ENCODE results near the gene SREBF2. TPM values are rescaled to one million over a fixed set of nuclear protein-coding genes. Genes with fewer than 3 reads are reported as not detected.
"Not testable (repeated sequence)": the region's sequence is repeated elsewhere in the genome, so short reads cannot be mapped to it uniquely, and the experiment has no call there.

SREBF2 gene
- total RNA-seq, 1 experiment from 2014 or later: 93.8 TPM

DNA sequence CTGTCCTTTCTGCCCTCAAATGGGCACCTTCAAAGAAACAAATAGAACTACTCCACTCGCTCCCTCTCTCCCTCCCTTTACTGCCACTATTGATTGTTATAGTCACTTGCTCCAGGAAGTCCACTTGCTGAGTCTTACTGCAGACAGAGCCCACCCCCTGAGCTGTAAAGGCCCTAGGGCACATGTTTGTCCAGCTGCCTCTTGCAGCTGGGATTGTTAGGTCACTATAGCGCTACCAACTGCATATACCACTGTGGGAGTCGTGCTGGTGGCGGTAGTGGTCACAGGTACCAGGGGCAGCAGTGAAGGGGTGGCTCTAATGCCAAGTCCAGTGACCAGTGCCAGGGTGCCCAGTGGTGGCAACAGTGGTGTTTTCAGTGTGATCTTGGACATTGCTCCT, 4.4 kb upstream of the SREBF2 start:
- no peak overlapping the region for H3K4me3 ChIP-seq (ENCODE audit: insufficient read depth, low read depth, low read length)
- H3K36me3 ChIP-seq (replicated peaks; ENCODE audit: control insufficient read depth, insufficient read depth, low read length): peaks cover 2% of the 10 kb centered on the region

DNA sequence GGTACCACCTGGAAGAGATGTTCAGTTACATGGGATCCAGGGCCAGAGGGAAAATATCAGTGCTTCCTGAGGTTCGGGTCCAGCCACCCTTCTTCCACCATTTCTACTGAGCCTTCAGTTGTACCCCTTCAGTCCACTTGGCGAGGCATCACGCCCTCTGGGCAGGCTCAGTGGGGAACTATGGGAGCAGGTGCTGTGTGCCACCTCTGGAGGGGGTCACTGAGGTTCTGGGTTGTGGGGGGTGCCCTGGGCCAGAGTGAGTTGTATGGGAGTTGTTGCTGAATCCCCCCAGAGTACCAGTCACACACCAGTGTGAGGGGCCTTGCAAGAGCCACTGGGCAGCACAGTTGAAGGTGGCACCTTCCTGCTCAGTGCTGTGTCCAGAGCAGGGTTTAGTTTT, 2.7 kb upstream of the SREBF2 start:
- DNase-seq: peak; percentile 49
- no peak overlapping the region for H3K4me3 ChIP-seq (ENCODE audit: insufficient read depth, low read depth, low read length)
- H3K27me3 ChIP-seq (ENCODE audit: control insufficient read depth, insufficient read depth, low read length): no peaks in the 10 kb centered on the region
- peaks cover 2% of the 10 kb centered on the region for H3K36me3 ChIP-seq (replicated peaks; ENCODE audit: control insufficient read depth, insufficient read depth, low read length)

More for the DNA sequence above, 4.4 kb upstream of the SREBF2 start:
- no peak for DNase-seq
- H3K27me3 ChIP-seq (ENCODE audit: control insufficient read depth, insufficient read depth, low read length): no peaks in the 10 kb centered on the region

GRCh38 chr22:41831383-41831782, 1.5 kb upstream of the SREBF2 start:
- no peak for DNase-seq
- no peak overlapping the region for H3K4me3 ChIP-seq (ENCODE audit: insufficient read depth, low read depth, low read length)
- H3K27me3 ChIP-seq (ENCODE audit: control insufficient read depth, insufficient read depth, low read length): no peaks in the 10 kb centered on the region
- peaks cover 9% of the 10 kb centered on the region for H3K36me3 ChIP-seq (replicated peaks; ENCODE audit: control insufficient read depth, insufficient read depth, low read length)

GRCh38 chr22:41831828-41832552, 915 bp upstream of the SREBF2 start:
- H3K27me3 ChIP-seq (ENCODE audit: control insufficient read depth, insufficient read depth, low read length): no peaks in the 10 kb centered on the region
- DNase-seq: no peak
- H3K36me3 ChIP-seq (replicated peaks; ENCODE audit: control insufficient read depth, insufficient read depth, low read length): peaks cover 11% of the 10 kb centered on the region
- H3K4me3 ChIP-seq (ENCODE audit: insufficient read depth, low read depth, low read length): peak overlapping the region; percentile 52

DNA sequence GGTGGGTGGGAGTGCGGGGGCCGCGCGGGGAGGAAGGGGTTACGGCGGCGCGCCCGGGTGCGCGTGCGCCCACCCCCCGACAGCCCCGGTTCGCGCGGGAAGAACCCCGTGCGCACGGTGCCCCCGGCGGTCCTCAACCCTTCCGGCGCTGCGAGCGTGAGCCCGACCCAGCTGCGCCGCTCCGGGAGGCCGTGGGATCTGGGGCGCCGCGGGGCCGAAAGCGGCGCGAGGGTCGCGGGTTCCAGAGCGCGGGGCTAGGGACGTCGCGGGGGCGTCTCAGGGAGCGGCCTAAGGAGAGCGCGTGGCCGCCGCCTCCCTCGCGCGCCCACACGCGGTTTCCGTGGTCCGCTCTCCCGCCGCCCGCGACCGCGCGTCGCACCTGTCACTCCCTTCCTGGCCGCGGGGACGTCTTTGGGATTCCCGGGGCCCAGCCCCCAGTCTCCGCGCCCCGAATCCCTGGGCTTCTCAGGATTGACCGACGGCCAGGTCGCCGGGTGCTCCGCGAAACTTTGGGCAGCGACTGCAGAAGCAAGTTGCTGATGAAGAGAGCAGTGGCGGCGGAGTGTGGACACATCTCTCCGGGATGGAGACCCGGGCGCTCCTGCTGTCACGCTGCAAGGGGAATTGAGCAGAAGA, 582 bp downstream of the SREBF2 start:
- Histone ChIP-seq H3K4me3 (ENCODE audit: insufficient read depth, low read depth, low read length) (peak overlapping the region; percentile 86), H3K36me3 (replicated peaks; ENCODE audit: control insufficient read depth, insufficient read depth, low read length) (peaks cover 11% of the 10 kb centered on the region), H3K27me3 (ENCODE audit: control insufficient read depth, insufficient read depth, low read length) (no peaks in the 10 kb centered on the region)
- peak; percentile 69 for DNase-seq

DNA sequence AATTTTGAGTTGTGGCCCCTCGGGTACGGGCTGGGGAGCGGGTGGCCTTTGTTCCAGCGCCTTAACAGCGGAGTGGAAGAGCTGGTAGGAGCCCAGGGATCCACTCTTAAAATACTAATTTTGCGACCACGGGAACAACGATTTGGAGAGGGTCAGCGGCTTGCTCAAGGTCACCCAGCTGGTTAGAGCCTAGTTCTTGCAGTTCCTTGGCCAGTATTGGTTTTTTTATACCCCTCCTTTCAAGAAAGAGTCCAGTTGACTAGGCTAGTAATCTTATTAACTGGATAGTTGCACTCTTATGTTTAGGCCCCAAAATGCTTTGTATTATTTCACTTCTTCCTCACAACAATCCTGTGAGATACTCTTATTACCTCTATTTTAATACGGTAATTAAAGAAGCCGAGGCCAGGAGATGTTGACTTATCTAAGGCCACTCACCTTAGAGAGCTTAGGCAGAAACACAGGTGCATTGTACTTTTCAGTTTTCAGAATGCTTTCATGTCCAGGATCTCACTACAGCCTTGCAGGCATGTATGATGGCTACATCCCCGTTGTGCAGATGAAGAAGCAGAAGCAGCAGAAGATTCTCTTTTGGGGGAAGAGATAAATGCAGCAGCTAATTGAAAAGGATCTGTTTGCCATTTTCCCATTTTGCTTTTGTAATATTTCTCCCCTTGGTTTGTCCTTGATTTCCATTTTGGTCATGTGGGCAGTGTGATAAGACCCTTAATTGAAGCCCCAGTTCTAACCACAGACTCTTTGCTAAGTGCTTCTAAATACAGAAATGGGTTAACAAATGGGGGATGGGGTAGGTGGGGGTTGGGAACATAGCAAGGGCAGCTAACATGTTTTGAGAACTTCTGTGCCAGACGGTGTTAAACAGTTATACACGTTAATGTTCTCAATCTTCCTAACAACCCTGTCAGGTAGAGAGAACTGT, 1.4 kb downstream of the SREBF2 start:
- no peak for DNase-seq
- Histone ChIP-seq H3K4me3 (ENCODE audit: insufficient read depth, low read depth, low read length) (peak overlapping the region; percentile 86), H3K27me3 (ENCODE audit: control insufficient read depth, insufficient read depth, low read length) (no peaks in the 10 kb centered on the region), H3K36me3 (replicated peaks; ENCODE audit: control insufficient read depth, insufficient read depth, low read length) (peaks cover 15% of the 10 kb centered on the region)

DNA sequence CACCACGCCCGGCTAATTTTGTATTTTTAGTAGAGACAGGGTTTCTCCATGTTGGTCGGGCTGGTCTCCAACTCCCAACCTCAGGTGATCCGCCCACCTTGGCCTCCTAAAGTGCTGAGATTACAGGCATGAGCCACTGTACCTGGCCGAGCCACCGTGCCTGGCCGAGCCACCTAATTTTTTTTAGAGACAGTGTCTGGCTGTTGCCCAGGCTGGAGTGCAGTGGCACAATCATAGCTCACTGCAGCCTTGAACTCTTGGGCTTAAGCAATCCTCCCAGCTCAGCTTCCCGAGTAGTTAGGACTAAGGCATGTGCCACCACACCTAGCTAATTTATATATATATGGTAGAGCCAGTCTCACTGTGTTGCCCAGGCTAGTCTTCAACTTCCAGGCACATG, 2.6 kb downstream of the SREBF2 start:
- not testable (repeated sequence) for DNase-seq; H3K4me3 ChIP-seq (ENCODE audit: insufficient read depth, low read depth, low read length); H3K27me3 ChIP-seq (ENCODE audit: control insufficient read depth, insufficient read depth, low read length)
- H3K36me3 ChIP-seq (replicated peaks; ENCODE audit: control insufficient read depth, insufficient read depth, low read length): peaks cover 16% of the 10 kb centered on the region

- no peak for DNase-seq
- no peak overlapping the region for H3K4me3 ChIP-seq (ENCODE audit: insufficient read depth, low read depth, low read length)
- H3K27me3 ChIP-seq (ENCODE audit: control insufficient read depth, insufficient read depth, low read length): no peaks in the 10 kb centered on the region
- peaks cover 20% of the 10 kb centered on the region for H3K36me3 ChIP-seq (replicated peaks; ENCODE audit: control insufficient read depth, insufficient read depth, low read length)
Measured at GRCh38 chr22:41836551-41836950, 3.6 kb downstream of the SREBF2 start.

DNA sequence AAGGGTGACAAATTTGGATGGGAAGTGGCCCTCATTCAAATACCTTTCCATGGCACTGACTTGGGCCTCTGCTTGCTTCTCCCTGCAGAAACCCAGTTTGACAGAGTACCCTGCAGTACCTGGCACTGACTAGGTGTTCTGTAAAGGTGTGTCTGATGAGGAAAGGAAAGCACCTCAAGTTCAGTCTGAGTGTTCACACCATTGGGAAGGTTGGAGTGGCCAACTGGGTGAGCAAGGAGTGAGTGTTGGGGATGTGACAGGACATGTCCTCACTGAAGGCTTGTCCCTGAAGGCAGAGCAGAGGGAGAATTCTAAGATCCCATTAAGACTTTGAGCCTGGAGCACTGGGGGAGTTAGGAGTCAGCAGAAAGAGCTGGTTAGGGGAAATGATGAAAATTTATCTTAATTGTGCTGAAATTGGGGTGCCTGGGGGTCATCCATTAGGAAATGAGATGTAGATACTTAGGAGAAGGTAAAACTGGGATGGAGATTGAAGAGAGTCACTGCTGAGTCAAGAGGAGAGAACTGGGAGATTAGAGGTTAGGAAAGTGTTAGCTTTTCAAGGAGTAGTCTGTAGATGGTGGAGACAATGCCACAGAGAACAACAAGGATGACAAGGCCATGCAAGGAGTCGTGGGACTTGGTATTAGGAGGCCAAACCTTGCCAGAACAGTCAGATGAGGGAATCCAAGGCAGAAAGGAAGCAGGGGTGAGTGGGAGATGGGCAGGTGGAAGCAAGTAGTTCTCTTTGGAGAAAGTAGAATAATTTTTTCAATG, 6.1 kb downstream of the SREBF2 start:
- Histone ChIP-seq H3K36me3 (replicated peaks; ENCODE audit: control insufficient read depth, insufficient read depth, low read length) (peaks cover 22% of the 10 kb centered on the region), H3K4me3 (ENCODE audit: insufficient read depth, low read depth, low read length) (no peak overlapping the region), H3K27me3 (ENCODE audit: control insufficient read depth, insufficient read depth, low read length) (no peaks in the 10 kb centered on the region)
- DNase-seq: no peak

- H3K36me3 ChIP-seq (replicated peaks; ENCODE audit: control insufficient read depth, insufficient read depth, low read length): peaks cover 22% of the 10 kb centered on the region
- no peaks in the 10 kb centered on the region for H3K27me3 ChIP-seq (ENCODE audit: control insufficient read depth, insufficient read depth, low read length)
- DNase-seq: no peak
Measured at GRCh38 chr22:41840216-41840615, 7.3 kb downstream of the SREBF2 start.

DNA sequence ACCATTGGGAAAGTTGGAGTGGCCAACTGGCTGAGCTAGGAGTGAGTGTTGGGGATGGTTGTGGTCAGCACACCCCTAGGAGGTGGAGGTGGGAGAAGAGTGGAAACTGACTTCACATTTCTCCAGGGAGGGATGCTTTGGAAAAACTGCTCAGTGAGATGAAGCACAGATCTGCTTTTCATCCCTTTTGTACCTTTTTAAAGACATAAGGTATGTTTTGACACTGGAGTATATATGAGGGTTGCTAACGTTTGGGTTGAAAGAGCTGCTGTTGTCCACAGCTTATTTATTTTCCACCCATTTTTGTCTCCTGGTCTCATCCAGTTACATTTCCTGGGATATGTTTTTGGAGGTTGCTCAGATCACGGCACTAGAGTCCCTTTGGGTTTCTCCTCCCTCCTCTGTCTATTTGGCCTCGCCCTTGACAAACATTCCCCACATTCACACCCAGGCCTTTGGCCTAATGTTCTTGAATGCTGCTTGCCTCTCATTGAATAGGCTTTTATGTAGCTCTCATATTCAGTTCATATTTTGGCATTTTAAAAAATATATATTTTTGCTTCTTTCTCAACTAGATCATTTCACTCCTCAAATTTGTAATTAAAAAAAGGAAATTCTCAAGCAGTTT, 8.3 kb downstream of the SREBF2 start:
- Histone ChIP-seq H3K27me3 (ENCODE audit: control insufficient read depth, insufficient read depth, low read length) (no peaks in the 10 kb centered on the region), H3K36me3 (replicated peaks; ENCODE audit: control insufficient read depth, insufficient read depth, low read length) (peaks cover 15% of the 10 kb centered on the region), H3K4me3 (ENCODE audit: insufficient read depth, low read depth, low read length) (no peak overlapping the region)
- no peak for DNase-seq

More at GRCh38 chr22:41840216-41840615, 7.3 kb downstream of the SREBF2 start:
- no peak overlapping the region for H3K4me3 ChIP-seq (ENCODE audit: insufficient read depth, low read depth, low read length)

DNA sequence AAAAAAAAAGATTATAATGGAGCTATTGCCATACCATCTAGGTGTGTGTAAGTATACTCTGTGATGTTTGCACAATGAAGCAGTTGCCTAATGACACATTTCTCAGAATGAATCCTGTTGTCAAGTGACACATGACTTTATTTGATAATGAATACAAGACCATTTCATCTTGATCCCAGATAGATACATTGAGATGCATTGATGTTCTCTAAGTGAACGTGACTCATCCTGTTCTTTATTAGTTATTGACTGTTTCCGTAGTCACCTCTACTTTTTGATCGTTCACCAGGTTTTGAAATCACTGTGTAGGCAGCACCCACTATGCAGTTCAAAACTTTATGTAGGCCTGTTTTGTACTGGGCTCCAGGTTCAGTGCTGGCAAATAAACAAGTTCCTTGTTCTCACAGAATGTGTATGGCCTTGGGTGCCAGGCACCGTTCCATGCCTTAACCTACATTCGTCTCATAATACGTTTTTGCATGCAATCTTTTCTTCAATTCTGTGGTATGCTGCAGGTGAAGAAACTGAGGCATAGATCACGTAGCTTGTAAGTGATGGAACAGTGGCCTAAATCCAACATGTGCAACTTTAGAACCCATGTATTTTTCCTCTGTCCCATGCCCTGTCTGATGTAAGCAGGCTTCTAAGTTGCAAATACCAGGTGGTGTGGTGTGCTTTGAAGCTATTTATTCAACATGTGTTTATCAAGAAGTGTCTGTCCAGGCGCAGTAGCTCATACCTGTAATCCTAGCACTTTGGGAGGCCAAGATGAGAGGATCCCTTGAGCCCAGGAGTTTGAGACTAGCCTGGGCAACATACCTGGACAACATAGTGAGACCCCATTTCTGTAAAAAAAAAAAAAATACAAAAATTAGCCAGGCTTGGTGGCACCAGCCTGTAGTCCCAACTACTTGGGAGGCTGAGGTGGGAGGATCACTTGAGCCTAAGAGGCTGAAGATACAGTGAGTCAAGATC, 10.4 kb downstream of the SREBF2 start:
- Histone ChIP-seq H3K4me3 (ENCODE audit: insufficient read depth, low read depth, low read length) (no peak overlapping the region), H3K27me3 (ENCODE audit: control insufficient read depth, insufficient read depth, low read length) (no peaks in the 10 kb centered on the region), H3K36me3 (replicated peaks; ENCODE audit: control insufficient read depth, insufficient read depth, low read length) (peaks cover 11% of the 10 kb centered on the region)
- DNase-seq: no peak

DNA sequence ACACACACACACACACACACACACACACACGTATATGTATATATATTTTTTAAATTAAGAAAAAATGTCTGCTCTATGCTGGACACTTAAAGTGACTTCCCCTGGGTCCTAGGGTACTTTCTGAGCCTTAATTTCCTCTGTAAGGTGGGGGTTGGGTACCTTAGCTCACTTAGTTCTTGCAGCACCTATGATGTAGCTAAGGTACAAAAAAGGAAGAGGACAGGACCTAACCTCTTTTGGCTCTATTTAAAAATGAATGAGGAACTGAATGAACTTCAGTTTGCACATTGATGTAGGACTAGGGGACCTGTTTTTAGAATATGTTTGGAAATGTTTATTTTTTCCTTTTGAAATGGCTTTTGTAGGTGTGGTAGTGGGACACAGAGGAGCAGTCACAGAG, 11.1 kb downstream of the SREBF2 start:
- H3K36me3 ChIP-seq (replicated peaks; ENCODE audit: control insufficient read depth, insufficient read depth, low read length): peaks cover 7% of the 10 kb centered on the region
- H3K4me3 ChIP-seq (ENCODE audit: insufficient read depth, low read depth, low read length): no peak overlapping the region
- no peak for DNase-seq

More for the DNA sequence above, 11.1 kb downstream of the SREBF2 start:
- no peaks in the 10 kb centered on the region for H3K27me3 ChIP-seq (ENCODE audit: control insufficient read depth, insufficient read depth, low read length)

Measured in H7 (cell line).